ENCODE data around the gene CBX7. TPM values are rescaled to one million over a fixed set of nuclear protein-coding genes. Genes with fewer than 3 reads are reported as not detected.

CBX7 gene
- 1.00 to 1.4 TPM (median 1.1 TPM) in 5 replicates for total RNA-seq (2022; extraction: Qiagen RNA extraction)

GRCh38 chr22:39152511-39153219 is at the start of gene CBX7:
TSS of gene CBX7 (minus strand) at chr22:39152680. CDS start at chr22:39152444, 236 bp downstream.

GRCh38 chr22:39097098-39098020 is 55.1 kb downstream of the CBX7 start, which contains the start of gene APOBEC3H:
TSS of gene APOBEC3H (plus strand) at chr22:39097244. CDS start at chr22:39100279, 3,035 bp downstream.

Other genes with a start within 250 kb of the CBX7 start
- gene APOBEC3A, start 195.1 kb downstream of the CBX7 start, total RNA-seq (2022; extraction: Qiagen RNA extraction), result not detected in 5 replicates
- gene APOBEC3B, start 170.3 kb downstream of the CBX7 start, total RNA-seq (2022; extraction: Qiagen RNA extraction), result 25.2 to 30.3 TPM (median 28.0 TPM) in 5 replicates
- 25.6 to 27.4 TPM (median 26.1 TPM) in 5 replicates for gene APOBEC3C, start 138.4 kb downstream of the CBX7 start, total RNA-seq (2022; extraction: Qiagen RNA extraction)
- 0.13 to 0.34 TPM (median 0.14 TPM) in 5 replicates for gene APOBEC3D, start 131.6 kb downstream of the CBX7 start, total RNA-seq (2022; extraction: Qiagen RNA extraction)
- gene APOBEC3F, start 111.8 kb downstream of the CBX7 start, total RNA-seq (2022; extraction: Qiagen RNA extraction), result 1.8 to 2.6 TPM (median 1.9 TPM) in 5 replicates
- gene APOBEC3G, start 75.4 kb downstream of the CBX7 start, total RNA-seq (2022; extraction: Qiagen RNA extraction), result 0.13 TPM in 1 of 5 replicates, not detected in the others
- 0.21 to 0.53 TPM (median 0.25 TPM) in 5 replicates for gene APOBEC3H, start 55.4 kb downstream of the CBX7 start, total RNA-seq (2022; extraction: Qiagen RNA extraction)
- gene PDGFB, start 92.3 kb upstream of the CBX7 start, total RNA-seq (2022; extraction: Qiagen RNA extraction), result 3.2 to 4.5 TPM (median 3.4 TPM) in 5 replicates
- 1,752 to 2,087 TPM (median 1,764 TPM) in 5 replicates for gene RPL3, start 166.9 kb upstream of the CBX7 start, total RNA-seq (2022; extraction: Qiagen RNA extraction)
- 11.0 to 12.8 TPM (median 11.5 TPM) in 5 replicates for gene SYNGR1, start 197.3 kb upstream of the CBX7 start, total RNA-seq (2022; extraction: Qiagen RNA extraction)
- 8.5 to 10.4 TPM (median 10.0 TPM) in 5 replicates for gene TAB1, start 247.1 kb upstream of the CBX7 start, total RNA-seq (2022; extraction: Qiagen RNA extraction)

Data from A549 treated with Hydrocortisone at 1 μM for 4 hours (cell line).